ENCODE measurements around the gene KCNH1.

GRCh38 chr1:210653771-210654170, 480.2 kb downstream of the KCNH1 start:
- TF ChIP-seq MAX (IDR thresholded peaks at IDR 0.05; ENCODE audit: low read depth, low read length) (no peak), CTCF (IDR thresholded peaks at IDR 0.05; ENCODE audit: low read depth, low read length) (no peak), POLR2A (IDR thresholded peaks at IDR 0.05; ENCODE audit: extremely low read depth, insufficient read length) (no peak), MYC (IDR thresholded peaks at IDR 0.05; ENCODE audit: low read depth, low read length) (no peak)
